Measurements from ENCODE around the gene GBP1. TPM values are rescaled to one million over a fixed set of nuclear protein-coding genes. Genes with fewer than 3 reads are reported as not detected.
"Not testable (repeated sequence)": the region's sequence is repeated elsewhere in the genome, so short reads cannot be mapped to it uniquely, and the experiment has no call there.

GBP1 gene
- total RNA-seq, 6 donors from 2014 or later = 19.4 to 104 (median 53.1) TPM

DNA sequence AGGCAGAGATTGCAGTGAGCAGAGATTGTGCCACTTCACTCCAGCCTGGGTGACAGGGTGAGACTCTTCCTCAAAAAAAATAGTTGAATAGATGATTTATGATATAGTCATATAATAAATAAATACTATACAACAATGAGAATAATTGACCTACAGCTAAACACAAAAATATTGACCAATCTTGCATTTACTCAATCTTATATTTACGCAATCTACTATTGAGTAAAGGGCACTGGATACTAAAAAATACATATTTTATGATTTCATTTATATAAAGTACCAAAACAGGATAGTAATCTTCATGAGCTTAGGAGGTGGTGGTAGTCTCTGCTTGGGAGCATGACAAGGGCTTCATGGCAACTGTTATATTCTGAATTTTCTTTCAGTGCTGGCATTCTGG lies 23.3 kb downstream of the GBP1 start:
- H3K36me3 ChIP-seq = no peaks in the 10 kb centered on the region

GRCh38 chr1:89041119-89041641 lies 23.8 kb downstream of the GBP1 start:
- Histone ChIP-seq H3K4me3 (no peak overlapping the region), H3K27me3 (no peaks in the 10 kb centered on the region), H3K9me3 (peaks cover 0 to 6% (median 2%) of the 10 kb centered on the region in 4 donors), H3K4me1 (no peaks in the 10 kb centered on the region), H3K27ac (no peak overlapping the region), H3K36me3 (no peaks in the 10 kb centered on the region)
- DNase-seq (no peak), ATAC-seq (ENCODE audit: low FRiP score in 2 of 2) (no peak)
- TF ChIP-seq EP300 (IDR thresholded peaks at IDR 0.05) (no peak), POLR2AphosphoS5 (IDR thresholded peaks at IDR 0.05) (no peak), POLR2A (IDR thresholded peaks at IDR 0.05) (no peak)
- TF ChIP-seq, protein P1, sequence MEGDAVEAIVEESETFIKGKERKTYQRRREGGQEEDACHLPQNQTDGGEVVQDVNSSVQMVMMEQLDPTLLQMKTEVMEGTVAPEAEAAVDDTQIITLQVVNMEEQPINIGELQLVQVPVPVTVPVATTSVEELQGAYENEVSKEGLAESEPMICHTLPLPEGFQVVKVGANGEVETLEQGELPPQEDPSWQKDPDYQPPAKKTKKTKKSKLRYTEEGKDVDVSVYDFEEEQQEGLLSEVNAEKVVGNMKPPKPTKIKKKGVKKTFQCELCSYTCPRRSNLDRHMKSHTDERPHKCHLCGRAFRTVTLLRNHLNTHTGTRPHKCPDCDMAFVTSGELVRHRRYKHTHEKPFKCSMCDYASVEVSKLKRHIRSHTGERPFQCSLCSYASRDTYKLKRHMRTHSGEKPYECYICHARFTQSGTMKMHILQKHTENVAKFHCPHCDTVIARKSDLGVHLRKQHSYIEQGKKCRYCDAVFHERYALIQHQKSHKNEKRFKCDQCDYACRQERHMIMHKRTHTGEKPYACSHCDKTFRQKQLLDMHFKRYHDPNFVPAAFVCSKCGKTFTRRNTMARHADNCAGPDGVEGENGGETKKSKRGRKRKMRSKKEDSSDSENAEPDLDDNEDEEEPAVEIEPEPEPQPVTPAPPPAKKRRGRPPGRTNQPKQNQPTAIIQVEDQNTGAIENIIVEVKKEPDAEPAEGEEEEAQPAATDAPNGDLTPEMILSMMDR (IDR thresholded peaks at IDR 0.05) = no peak
- WGBS, 2 donors = 78% methylated on average over 3 of the region's 3 CpGs

More for the DNA sequence above, 23.3 kb downstream of the GBP1 start:
- no peaks in the 10 kb centered on the region for H3K4me1 ChIP-seq
- no peaks in the 10 kb centered on the region for H3K27me3 ChIP-seq
- DNase-seq = no peak
- H3K9me3 ChIP-seq = peaks cover 0 to 6% (median 2%) of the 10 kb centered on the region in 4 donors
- H3K27ac ChIP-seq = no peak overlapping the region
- 92 to 95% methylated on average over 1 of the region's 1 CpG for WGBS, 2 donors
- TF ChIP-seq, protein P1 (IDR thresholded peaks at IDR 0.05) = no peak
- TF ChIP-seq EP300 (IDR thresholded peaks at IDR 0.05) (no peak), POLR2AphosphoS5 (IDR thresholded peaks at IDR 0.05) (no peak), POLR2A (IDR thresholded peaks at IDR 0.05) (no peak)
- ATAC-seq (ENCODE audit: low FRiP score in 2 of 2) = no peak
- no peak overlapping the region for H3K4me3 ChIP-seq

- H3K27ac ChIP-seq = no peak overlapping the region
- 95 to 100% methylated on average over 1 of the region's 1 CpG for WGBS, 2 donors
- H3K9me3 ChIP-seq = peaks cover 0 to 6% (median 2%) of the 10 kb centered on the region in 4 donors
These were observed 24.7 kb downstream of the GBP1 start for GRCh38 chr1:89040315-89040626.

GRCh38 chr1:89037186-89037585 lies 27.8 kb downstream of the GBP1 start:
- peaks cover 0 to 4% (median 0%) of the 10 kb centered on the region in 4 donors for H3K4me1 ChIP-seq
- WGBS, 2 donors = 63 to 65% methylated on average over 1 of the region's 1 CpG
- no peak overlapping the region for H3K27ac ChIP-seq
- no peak overlapping the region for H3K4me3 ChIP-seq
- no peak for TF ChIP-seq POLR2A (IDR thresholded peaks at IDR 0.05)
- TF ChIP-seq EP300 (IDR thresholded peaks at IDR 0.05) = no peak
- TF ChIP-seq, protein P1 (IDR thresholded peaks at IDR 0.05) = no peak
- no peak for TF ChIP-seq POLR2AphosphoS5 (IDR thresholded peaks at IDR 0.05)
- H3K27me3 ChIP-seq = no peaks in the 10 kb centered on the region
- DNase-seq (no peak), ATAC-seq (ENCODE audit: low FRiP score in 2 of 2) (no peak)
- H3K9me3 ChIP-seq = no peaks in the 10 kb centered on the region
- no peaks in the 10 kb centered on the region for H3K36me3 ChIP-seq

More at GRCh38 chr1:89040315-89040626, 24.7 kb downstream of the GBP1 start:
- H3K4me1 ChIP-seq = no peaks in the 10 kb centered on the region
- no peaks in the 10 kb centered on the region for H3K36me3 ChIP-seq
- ATAC-seq (ENCODE audit: low FRiP score in 2 of 2) (no peak), DNase-seq (no peak)
- no peak overlapping the region for H3K4me3 ChIP-seq
- no peaks in the 10 kb centered on the region for H3K27me3 ChIP-seq
- TF ChIP-seq POLR2A (IDR thresholded peaks at IDR 0.05) (no peak), EP300 (IDR thresholded peaks at IDR 0.05) (no peak), POLR2AphosphoS5 (IDR thresholded peaks at IDR 0.05) (no peak)
- TF ChIP-seq, protein P1 (IDR thresholded peaks at IDR 0.05) = no peak

DNA sequence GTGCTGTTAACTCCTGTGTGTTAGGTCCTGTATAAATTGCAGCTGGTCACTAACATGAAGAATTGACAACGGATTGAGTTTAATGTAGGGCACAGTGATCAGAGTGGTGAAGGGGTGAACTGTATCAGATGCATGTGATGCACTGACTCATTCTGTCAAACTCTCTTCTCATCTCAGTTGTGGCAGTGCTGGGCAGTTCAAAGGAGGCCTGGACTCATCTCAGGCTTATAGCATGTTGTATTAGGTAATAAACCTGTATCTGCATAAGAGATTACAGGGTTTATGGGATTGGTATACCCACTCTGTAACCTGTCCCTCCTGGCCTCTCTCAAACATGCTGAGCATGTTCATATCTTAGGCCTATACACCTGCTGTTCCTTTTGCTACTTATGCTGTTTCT lies 29.9 kb downstream of the GBP1 start:
- Histone ChIP-seq H3K36me3 (no peaks in the 10 kb centered on the region), H3K27ac (no peak overlapping the region), H3K9me3 (no peaks in the 10 kb centered on the region), H3K4me3 (no peak overlapping the region), H3K27me3 (no peaks in the 10 kb centered on the region), H3K4me1 (peaks cover 0 to 4% (median 0%) of the 10 kb centered on the region in 4 donors)
- DNase-seq = no peak
- TF ChIP-seq, protein P1 (IDR thresholded peaks at IDR 0.05) = no peak
- TF ChIP-seq POLR2AphosphoS5 (IDR thresholded peaks at IDR 0.05) = no peak
- no peak for TF ChIP-seq EP300 (IDR thresholded peaks at IDR 0.05)
- no peak for TF ChIP-seq POLR2A (IDR thresholded peaks at IDR 0.05)
- ATAC-seq (ENCODE audit: low FRiP score in 2 of 2) = peak in 1 of 2 donors; percentile 15
- WGBS, 2 donors = 94 to 100% methylated on average over 1 of the region's 1 CpG

DNA sequence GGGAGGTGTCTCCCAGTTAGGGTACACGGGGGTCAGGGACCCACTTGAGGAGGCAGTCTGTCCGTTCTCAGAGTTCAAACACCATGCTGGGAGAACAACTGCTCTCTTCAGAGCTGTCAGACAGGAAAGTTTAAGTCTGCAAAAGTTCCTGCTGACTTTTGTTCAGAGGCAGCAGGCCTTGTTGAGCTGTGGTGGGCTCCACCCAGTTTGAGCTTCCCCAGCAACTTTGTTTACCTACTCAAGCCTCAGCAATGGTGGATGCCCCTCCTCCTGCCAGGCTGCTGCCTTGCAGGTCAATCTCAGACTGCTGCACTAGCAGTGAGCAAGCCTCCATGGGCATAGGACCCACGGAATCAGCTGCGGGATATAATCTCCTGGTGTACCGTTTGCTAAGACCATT lies 31.0 kb downstream of the GBP1 start:
- ATAC-seq (ENCODE audit: low FRiP score in 2 of 2); H3K4me1 ChIP-seq; H3K27ac ChIP-seq; H3K27me3 ChIP-seq; H3K9me3 ChIP-seq; H3K36me3 ChIP-seq; DNase-seq; H3K4me3 ChIP-seq: not testable (repeated sequence)
- 94 to 100% methylated on average over 3 to 5 of the region's 5 CpGs for WGBS, 2 donors

DNA sequence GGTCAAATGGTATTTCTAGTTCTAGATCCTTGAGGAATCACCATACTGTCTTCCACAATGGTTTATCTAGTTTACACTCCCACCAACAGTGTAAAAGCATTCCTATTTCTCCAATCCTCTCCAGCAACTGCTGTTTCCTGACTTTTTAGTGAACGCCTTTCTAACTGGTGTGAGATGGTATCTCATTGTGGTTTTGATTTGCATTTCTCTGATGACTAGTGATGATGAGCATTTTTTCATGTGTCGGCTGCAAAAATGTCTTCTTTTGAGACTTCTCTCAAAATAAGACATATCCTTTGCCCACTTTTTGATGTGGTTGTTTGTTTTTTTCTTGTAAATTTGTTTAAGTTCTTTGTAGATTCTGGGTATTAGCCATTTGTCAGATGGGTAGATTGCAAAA lies 36.0 kb downstream of the GBP1 start:
- not testable (repeated sequence) for H3K27ac ChIP-seq; H3K36me3 ChIP-seq; ATAC-seq (ENCODE audit: low FRiP score in 2 of 2); H3K27me3 ChIP-seq; H3K4me1 ChIP-seq; H3K4me3 ChIP-seq; DNase-seq; H3K9me3 ChIP-seq
- 81 to 86% methylated on average over 2 of the region's 2 CpGs for WGBS, 2 donors

Measured in upper lobe of left lung (tissue), 6 donors.